GM18517 (cell line): ENCODE measurements around the gene ILRUN.
"Not testable (repeated sequence)": the region's sequence is repeated elsewhere in the genome, so short reads cannot be mapped to it uniquely, and the experiment has no call there.

Source experiments
- ATAC-seq: cut with Tn5 transposase; IDR thresholded peaks from one replicate; pipeline ENCODE4 v1.9.1; 2021; ENCODE audit warnings: mild to moderate bottlenecking, moderate library complexity; ENCODE audit not compliant: unreplicated experiment

ILRUN gene

DNA sequence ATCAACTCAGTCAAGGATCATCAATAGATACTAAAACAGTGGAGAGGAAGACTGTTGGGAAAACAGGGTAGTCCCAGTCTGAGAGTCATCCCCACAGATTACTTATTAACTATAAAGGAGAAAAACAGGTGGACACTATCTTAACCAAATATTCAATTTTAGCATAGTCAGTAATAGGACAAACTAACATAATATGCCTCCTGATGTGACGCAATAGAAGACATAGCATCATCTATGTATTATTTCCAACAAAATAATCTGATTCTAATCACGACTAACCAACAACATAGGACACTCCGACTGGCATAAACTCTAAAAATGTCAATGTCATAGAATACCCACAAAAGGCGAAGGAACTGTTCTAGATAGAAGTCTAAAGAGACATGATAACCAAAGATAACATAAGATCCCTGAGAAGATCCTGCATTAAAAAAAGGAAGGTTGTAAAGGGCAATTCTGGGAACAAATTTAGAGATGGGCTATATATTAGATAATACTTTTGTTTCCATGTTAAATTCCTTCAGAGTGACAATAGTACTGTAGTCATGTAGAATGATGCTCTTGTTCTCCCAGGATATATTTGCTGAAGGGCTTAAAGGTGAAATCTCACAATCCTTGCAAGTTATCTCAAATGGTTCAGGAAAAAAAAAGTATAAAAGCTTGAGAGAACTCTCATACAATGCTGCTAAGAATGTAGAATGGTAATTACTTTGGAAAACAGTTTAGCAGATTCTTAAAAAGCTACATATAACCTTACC, 28.9 kb downstream of the ILRUN start:
- ATAC-seq, result no peak

DNA sequence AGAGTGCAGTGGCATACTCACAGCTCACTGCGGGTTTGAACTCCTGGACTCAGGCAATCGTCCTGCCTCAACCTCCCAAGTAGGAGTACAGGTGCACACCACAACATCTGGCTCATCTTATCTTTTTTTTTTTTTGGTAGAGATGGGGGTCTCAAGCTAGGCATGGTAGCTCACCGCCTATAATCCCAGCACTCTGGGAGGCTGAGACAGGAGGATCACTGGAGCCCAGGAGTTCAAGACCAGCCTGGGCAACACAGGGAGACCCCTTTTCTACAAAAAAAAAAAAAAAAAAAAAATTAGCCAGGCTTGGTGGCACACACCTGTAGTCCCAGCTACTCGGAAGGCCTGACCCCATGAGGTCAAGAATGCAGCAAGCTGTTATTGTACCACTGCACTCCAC, 31.5 kb downstream of the ILRUN start:
- ATAC-seq, result no peak

DNA sequence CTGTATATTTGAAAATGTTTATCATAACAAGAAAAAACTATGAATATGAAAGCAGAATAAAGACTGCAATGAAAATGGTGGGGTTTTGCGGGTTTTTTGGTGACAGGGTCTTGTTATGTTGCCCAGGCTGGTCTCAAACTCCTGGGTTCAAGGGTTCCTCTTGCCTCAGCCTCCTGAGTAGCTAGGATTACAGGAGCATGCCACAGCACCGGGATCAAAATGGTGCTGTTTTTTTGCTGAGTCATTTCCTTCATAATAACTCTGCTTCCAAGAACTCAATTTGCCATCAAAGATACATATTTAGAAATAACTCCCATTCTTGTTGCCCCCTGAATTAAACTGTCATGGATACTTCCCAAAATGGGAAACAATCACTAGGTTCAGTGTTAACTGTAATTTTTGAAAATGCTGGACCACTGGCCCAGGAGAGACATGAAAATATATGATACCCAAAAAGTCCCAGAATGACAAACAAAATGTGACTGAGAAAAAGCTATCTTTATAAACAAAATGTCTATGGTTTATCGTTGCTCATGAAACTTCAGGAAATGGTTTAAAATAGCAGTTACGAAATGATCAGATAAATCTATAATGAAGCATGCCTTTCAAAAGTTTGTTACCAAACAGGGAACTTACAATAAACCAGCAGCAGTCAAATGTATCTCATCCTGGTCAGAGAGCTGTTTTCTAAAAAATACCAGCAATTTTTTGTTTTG, 32.2 kb downstream of the ILRUN start:
- no peak for ATAC-seq

DNA sequence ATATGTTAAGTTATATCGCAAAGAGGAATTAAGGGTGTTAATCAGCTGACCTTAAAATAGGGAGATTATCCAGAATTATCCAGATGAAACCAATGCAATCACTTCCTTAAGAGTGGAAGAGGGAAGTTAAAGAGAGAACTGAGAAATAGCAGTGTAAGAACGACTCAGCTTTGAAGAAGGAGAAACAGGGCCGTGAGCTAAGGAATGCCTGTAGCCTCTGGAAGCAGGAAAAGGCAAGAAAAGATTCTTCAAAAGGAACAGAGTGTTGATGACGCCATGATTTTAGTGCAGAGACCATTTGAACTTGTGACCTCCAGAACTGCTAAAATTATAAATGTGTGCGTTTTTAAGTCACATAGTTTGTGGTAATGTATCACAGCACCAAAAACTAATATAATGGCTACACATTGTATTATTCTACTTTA, 32.7 kb downstream of the ILRUN start:
- no peak for ATAC-seq

DNA sequence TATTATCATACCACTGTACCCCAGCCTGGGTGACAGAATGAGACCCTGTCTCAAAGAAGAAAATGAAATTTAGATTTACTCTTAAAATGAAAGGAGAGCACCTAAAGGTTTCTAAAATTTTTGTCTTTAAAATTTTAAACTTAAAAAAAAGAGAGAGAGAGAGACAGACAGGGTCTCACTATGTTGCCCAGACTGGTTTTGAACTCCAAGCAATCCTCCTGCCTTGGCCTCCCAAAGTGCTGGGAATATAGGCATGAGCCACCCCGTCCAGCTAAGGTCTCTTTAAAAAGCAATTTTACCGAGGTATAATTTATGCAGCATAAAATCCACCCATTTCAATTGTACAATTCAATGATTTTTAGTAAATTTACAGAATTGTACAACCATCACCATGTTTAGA, 33.2 kb downstream of the ILRUN start:
- no peak for ATAC-seq

DNA sequence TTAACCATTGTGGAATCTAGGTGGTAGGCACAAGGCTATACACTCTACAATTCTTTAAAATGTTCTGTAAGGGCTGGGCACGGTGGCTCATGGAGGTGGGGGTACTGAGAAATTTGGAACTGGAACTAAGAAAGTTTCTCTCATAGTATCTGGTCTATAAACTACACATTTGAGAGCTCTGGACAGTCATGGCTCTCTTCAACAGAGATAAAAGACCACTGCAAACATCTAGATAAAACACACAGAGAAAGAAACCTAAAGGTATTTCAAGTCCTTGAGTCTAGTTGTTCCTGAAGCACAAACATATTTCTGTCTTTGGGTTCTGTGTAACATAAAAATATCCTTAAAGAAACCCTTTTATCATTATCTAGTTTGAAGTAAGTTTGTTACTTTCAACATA, 35.2 kb downstream of the ILRUN start:
- ATAC-seq, result no peak

DNA sequence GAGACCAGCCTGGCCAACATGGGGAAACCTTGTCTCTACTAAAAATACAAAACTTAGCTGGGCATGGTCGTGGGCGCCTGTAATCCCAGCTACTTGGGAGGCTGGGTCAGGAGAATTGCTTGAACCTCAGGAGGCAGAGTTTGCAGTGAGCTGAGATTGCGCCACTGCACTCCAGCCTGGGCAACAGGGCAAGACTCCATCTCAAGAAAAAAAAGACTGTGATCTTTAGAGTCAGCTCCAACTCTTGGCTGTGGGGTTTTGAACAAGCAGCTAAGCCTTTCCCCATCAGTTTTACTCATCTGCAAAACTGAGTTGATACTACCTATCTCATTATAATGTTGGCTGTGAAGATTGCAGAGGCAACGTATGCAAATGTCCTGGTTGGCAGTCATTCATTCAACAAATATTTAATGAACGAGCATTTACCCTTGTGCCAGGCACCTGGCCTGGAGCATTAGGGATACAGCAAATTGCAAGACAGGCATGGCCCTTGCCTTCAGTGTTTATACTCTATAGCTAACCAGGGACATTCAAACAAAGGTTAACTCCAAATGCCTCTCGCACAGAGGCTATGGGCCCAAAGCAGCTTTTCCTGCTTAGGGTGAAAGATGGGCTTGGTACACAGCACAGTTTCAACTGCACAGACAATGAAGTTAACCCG, 37.8 kb downstream of the ILRUN start:
- ATAC-seq, result no peak

DNA sequence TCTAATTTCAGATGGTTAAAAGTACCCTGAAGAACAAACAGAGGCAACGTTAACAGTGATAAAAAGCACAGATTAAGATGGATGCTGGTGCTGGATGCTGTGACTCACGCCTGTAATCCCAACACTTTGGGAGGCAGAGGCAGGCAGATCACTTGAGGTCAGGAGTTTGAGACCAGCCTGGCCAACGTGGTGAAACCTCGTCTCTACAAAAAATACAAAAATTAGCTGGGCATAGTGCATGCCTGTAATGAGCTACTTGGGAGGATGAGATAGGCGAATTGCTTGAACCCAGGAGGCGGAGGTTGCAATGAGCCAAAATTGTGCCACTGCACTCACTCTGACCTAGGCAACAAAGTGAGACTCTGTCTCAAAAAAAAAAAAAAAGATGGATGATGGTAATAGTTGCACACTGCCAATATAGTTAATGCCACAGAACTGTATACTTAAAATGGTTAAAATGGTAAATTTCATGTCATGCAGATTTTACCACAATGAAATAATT, 38.5 kb downstream of the ILRUN start:
- not testable (repeated sequence) for ATAC-seq

DNA sequence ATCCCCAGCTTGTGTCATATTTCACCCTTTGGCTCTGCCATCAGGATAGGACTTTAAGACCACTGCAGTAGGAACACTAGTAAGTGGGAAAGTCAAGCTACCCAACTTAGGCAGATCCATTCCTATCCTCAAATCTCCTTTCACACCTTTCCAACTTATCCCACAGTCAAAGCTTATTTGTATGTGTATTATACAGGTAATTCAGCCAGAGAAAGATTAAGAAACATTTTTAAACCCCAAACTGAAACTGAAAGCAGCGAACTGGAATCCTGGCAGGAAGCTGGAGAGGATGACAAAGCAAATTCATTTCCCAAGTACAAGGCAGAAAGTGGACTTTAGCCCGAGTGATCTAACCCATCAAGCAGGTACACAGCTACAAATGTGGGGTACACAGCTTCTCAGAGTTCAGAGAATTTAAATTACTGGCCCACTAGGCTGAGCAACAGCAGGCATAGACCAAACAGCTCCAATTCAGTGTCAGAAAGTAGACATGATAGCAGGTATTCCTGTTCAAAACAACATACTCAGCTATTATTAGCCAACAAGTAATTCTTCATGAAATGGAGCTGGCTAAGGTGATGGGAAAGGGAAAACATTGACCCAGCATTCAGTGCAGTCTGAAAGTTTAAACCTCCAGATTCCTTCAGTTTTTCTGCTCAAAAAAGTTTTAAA, 39.1 kb downstream of the ILRUN start:
- no peak for ATAC-seq

DNA sequence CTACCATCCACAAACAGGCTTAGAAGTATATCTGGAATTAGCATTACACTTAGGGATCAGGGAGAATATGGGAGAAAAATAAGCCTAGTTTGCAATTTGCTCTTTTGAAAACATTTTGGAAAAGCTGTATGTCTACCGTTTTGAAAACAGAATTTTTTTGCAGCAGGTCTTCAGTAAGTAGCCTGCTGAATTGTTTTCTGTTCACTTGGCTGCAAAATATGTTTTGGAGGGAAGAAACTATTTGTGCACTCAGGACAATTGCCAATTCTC, 39.6 kb downstream of the ILRUN start:
- no peak for ATAC-seq

DNA sequence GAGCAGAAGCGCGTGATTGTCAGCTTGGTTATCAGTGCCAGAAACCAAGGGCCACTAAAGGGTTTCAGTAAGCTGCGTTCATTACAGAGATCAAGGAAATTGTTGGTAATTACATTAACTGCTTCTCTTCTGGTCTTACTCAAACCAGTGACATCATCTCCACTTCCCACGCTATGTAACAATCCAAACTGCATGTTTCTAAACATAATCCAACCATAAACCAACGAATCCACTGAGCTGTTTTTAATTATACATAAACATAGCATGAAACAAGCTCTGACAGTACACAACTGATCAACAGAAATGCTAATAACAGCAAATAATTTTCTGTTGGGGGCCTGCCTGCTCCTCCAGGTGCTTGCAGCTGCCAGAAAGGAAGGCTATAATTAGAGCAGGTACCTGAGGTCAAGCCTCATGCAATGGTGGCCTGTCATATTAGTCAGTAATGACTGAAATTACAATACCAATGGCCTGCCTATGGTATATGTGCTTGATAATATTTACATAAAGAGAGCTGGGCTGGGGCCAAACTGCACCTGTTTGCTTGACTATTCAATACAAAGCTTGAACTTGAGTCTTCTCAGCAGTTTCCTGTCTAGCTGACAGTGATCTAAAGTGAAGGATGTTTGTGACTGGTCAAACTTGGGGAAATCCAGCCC, 40.1 kb downstream of the ILRUN start:
- ATAC-seq, result peak; percentile 89

DNA sequence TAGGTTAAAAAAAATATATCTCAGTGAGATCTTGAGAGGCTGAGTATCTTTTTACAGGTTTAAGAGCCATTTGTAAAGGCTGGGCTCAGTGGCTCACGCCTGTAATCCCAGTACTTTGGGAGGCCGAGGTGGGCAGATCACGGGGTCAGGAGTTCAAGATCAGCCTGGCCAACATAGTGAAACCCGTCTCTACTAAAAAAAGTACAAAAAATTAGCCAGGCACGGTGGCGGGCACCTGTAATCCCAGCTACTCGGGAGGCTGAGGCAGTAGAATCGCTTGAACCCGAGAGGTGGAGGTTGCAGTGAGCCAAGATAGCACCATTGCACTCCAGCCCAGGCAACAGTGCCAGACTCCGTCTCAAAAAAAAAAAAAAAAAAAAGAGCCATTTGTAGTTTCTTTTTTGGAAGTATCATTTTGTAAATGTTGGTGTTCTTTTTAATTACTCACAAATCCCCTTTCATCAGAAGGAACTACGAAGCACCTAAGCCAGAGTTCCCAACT, 40.6 kb downstream of the ILRUN start:
- not testable (repeated sequence) for ATAC-seq

DNA sequence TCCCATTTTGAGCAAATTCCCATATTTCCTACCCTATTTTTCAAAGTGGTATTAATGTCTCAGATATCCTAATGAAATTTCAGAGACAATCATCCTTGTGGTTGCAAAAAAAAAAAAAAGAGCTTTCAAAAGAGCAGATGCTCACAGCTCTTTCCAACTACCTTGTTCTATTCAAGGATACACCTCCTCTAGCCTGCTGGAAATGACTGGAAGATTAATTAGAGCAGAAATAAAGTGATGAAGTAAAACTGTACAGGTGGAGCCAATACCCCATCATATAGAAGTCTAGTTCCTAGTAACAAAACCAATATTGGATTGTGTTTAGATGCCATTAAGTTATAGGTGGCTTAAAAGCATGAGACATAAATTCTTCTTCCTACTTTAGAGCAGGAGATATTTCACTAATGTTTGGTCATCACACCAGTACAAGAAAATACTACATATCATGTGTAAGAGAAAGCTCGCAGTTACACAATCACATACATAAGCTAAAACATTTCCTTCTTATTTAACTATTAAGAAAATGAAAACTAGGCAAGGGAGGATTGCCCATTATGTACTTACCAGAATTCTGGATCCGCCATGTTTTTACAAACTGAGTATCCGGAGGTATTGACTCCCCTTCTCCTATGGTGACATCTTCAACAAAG, 42.4 kb downstream of the ILRUN start:
- no peak for ATAC-seq

DNA sequence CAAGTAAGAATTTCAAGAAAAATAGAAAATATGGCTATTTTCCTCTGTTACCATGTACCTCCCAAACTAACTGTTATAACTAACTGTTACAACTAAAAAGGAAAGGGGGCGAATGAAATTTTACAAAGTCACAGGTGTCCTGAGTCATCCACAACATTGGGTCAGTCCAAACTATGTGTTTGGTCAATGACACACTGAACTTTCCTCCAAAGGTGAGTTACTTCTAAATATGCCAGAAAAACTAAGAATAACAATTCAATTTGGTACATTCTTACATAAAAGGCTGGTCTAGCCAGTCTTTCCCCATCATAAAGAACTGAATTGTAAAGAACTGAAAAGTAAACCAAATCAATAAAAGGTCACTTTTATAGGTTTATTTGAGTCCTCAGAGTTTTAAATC, 44.3 kb downstream of the ILRUN start:
- no peak for ATAC-seq

DNA sequence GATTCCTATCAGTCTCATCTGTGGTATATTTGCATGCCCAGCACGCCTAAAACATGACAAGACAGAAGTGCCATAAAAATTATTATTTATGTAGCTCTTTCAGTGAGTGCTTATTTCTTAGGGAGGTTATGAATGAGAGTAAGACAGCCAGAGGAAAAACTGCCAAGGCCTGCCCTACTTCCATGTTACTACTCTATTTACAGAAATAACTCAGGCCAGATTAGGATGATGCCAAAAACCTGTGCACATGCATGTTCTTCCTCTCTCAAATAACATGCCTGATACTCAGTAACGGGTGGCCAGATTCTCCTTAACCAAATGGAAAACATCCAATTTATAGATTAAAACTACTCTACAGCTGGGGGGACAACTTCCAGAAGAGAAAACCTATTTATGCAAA, 45.7 kb downstream of the ILRUN start:
- no peak for ATAC-seq

DNA sequence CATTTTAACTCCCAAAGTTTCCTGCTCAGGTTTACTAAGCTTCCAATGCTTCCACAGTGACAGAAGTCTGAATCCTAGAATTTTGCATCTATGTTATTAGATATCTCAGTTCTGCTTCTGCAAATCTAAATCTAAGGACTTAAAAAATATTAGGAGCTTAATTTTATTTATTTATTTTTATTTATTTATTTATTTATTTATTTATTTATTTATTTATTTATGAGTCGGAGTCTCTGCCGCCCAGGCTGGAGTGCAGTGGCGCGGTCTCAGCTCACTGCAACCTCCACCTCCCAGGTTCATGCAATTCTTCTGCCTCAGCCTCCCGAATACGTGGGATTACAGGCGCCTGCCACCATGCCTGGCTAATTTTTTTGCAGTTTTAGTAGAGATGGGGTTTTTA, 46.3 kb downstream of the ILRUN start:
- not testable (repeated sequence) for ATAC-seq

DNA sequence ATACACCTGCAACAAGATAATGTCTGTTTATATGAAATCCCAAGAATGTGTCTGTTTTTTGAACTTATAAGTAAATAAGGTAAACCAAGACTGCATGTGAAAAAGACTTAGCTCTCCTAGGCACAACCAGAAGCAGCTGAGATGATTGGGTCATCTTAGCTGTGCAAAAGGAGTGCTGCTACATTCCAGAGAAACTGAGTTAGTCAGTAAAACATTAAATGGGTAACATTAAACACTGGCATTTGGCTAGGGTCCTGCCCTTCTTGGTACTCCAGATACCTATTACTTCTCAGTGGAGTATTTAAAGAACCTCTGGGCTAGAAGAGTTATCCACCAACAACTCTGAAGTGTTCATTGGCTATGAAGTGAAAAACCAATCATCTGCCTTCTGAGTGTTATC, 47.8 kb downstream of the ILRUN start:
- ATAC-seq, result no peak
